ENCODE results near the gene ASPG. TPM values are rescaled to one million over a fixed set of nuclear protein-coding genes. Genes with fewer than 3 reads are reported as not detected.
A peak's percentile ranks its signal among the peaks of the same experiment; 100 is the strongest.

Gene ASPG
- polyA plus RNA-seq, 1 donor: 11.7 TPM

- Histone ChIP-seq H3K4me1 (ENCODE audit: control insufficient read depth, insufficient read depth, low read length) (peaks cover 10% of the 10 kb centered on the region), H3K9me3 (ENCODE audit: control insufficient read depth, low read depth, low read length) (peaks cover 14% of the 10 kb centered on the region), H3K36me3 (ENCODE audit: control insufficient read depth, insufficient read depth, low read length) (no peaks in the 10 kb centered on the region), H3K27me3 (ENCODE audit: control insufficient read depth, insufficient read depth, low read length) (peaks cover 59% of the 10 kb centered on the region), H3K4me3 (ENCODE audit: low read length) (no peak overlapping the region), H3K27ac (ENCODE audit: low read length) (no peak overlapping the region)
- no peak for DNase-seq
- WGBS (ENCODE audit: insufficient coverage, low lambda C conversion rate): no CpG with 5 or more reads among the region's 7 CpGs
Measured at GRCh38 chr14:104132981-104133380, 47.5 kb downstream of the ASPG start.

- H3K4me3 ChIP-seq (ENCODE audit: low read length): no peak overlapping the region
- H3K36me3 ChIP-seq (ENCODE audit: control insufficient read depth, insufficient read depth, low read length): no peaks in the 10 kb centered on the region
- no peak for DNase-seq
- peaks cover 61% of the 10 kb centered on the region for H3K27me3 ChIP-seq (ENCODE audit: control insufficient read depth, insufficient read depth, low read length)
- WGBS (ENCODE audit: insufficient coverage, low lambda C conversion rate): no CpG with 5 or more reads among the region's 9 CpGs
- H3K9me3 ChIP-seq (ENCODE audit: control insufficient read depth, low read depth, low read length): peaks cover 15% of the 10 kb centered on the region
- no peak overlapping the region for H3K27ac ChIP-seq (ENCODE audit: low read length)
- peaks cover 11% of the 10 kb centered on the region for H3K4me1 ChIP-seq (ENCODE audit: control insufficient read depth, insufficient read depth, low read length)
Measured at GRCh38 chr14:104133496-104133895, 48.0 kb downstream of the ASPG start.

GRCh38 chr14:104134061-104134965 lies 48.8 kb downstream of the ASPG start:
- Histone ChIP-seq H3K36me3 (ENCODE audit: control insufficient read depth, insufficient read depth, low read length) (no peaks in the 10 kb centered on the region), H3K27me3 (ENCODE audit: control insufficient read depth, insufficient read depth, low read length) (peaks cover 68% of the 10 kb centered on the region), H3K27ac (ENCODE audit: low read length) (no peak overlapping the region), H3K9me3 (ENCODE audit: control insufficient read depth, low read depth, low read length) (peaks cover 12% of the 10 kb centered on the region), H3K4me3 (ENCODE audit: low read length) (no peak overlapping the region), H3K4me1 (ENCODE audit: control insufficient read depth, insufficient read depth, low read length) (peaks cover 11% of the 10 kb centered on the region)
- DNase-seq: no peak
- WGBS (ENCODE audit: insufficient coverage, low lambda C conversion rate): no CpG with 5 or more reads among the region's 31 CpGs

GRCh38 chr14:104135121-104135903 lies 49.8 kb downstream of the ASPG start:
- peak in 1 of 2 donors; percentile 38 for DNase-seq
- WGBS (ENCODE audit: insufficient coverage, low lambda C conversion rate): no CpG with 5 or more reads among the region's 47 CpGs
- Histone ChIP-seq H3K27me3 (ENCODE audit: control insufficient read depth, insufficient read depth, low read length) (peaks cover 76% of the 10 kb centered on the region), H3K36me3 (ENCODE audit: control insufficient read depth, insufficient read depth, low read length) (no peaks in the 10 kb centered on the region), H3K27ac (ENCODE audit: low read length) (no peak overlapping the region), H3K9me3 (ENCODE audit: control insufficient read depth, low read depth, low read length) (peaks cover 12% of the 10 kb centered on the region), H3K4me1 (ENCODE audit: control insufficient read depth, insufficient read depth, low read length) (peaks cover 11% of the 10 kb centered on the region), H3K4me3 (ENCODE audit: low read length) (no peak overlapping the region)

- Histone ChIP-seq H3K27ac (ENCODE audit: low read length) (no peak overlapping the region), H3K36me3 (ENCODE audit: control insufficient read depth, insufficient read depth, low read length) (no peaks in the 10 kb centered on the region), H3K4me3 (ENCODE audit: low read length) (no peak overlapping the region), H3K9me3 (ENCODE audit: control insufficient read depth, low read depth, low read length) (peaks cover 12% of the 10 kb centered on the region), H3K27me3 (ENCODE audit: control insufficient read depth, insufficient read depth, low read length) (peaks cover 78% of the 10 kb centered on the region), H3K4me1 (ENCODE audit: control insufficient read depth, insufficient read depth, low read length) (peaks cover 11% of the 10 kb centered on the region)
- peak in 1 of 2 donors; percentile 22 for DNase-seq
- no CpG with 5 or more reads among the region's 78 CpGs for WGBS (ENCODE audit: insufficient coverage, low lambda C conversion rate)
Measured at GRCh38 chr14:104135904-104136471, 50.5 kb downstream of the ASPG start.

GRCh38 chr14:104136472-104137296 lies 51.2 kb downstream of the ASPG start:
- H3K4me3 ChIP-seq (ENCODE audit: low read length): peak overlapping the region; percentile 26
- H3K27me3 ChIP-seq (ENCODE audit: control insufficient read depth, insufficient read depth, low read length): peaks cover 71% of the 10 kb centered on the region
- DNase-seq: peak in 1 of 2 donors; percentile 26
- no peak overlapping the region for H3K27ac ChIP-seq (ENCODE audit: low read length)
- peaks cover 11% of the 10 kb centered on the region for H3K4me1 ChIP-seq (ENCODE audit: control insufficient read depth, insufficient read depth, low read length)
- WGBS (ENCODE audit: insufficient coverage, low lambda C conversion rate): no CpG with 5 or more reads among the region's 77 CpGs
- H3K9me3 ChIP-seq (ENCODE audit: control insufficient read depth, low read depth, low read length): peaks cover 12% of the 10 kb centered on the region
- H3K36me3 ChIP-seq (ENCODE audit: control insufficient read depth, insufficient read depth, low read length): no peaks in the 10 kb centered on the region

- Histone ChIP-seq H3K36me3 (ENCODE audit: control insufficient read depth, insufficient read depth, low read length) (no peaks in the 10 kb centered on the region), H3K4me3 (ENCODE audit: low read length) (peak overlapping the region; percentile 28), H3K27ac (ENCODE audit: low read length) (no peak overlapping the region), H3K4me1 (ENCODE audit: control insufficient read depth, insufficient read depth, low read length) (peaks cover 11% of the 10 kb centered on the region), H3K9me3 (ENCODE audit: control insufficient read depth, low read depth, low read length) (peaks cover 12% of the 10 kb centered on the region), H3K27me3 (ENCODE audit: control insufficient read depth, insufficient read depth, low read length) (peaks cover 67% of the 10 kb centered on the region)
- DNase-seq: peak in 1 of 2 donors; percentile 61
- 0% methylated on average over 3 of the region's 88 CpGs for WGBS (ENCODE audit: insufficient coverage, low lambda C conversion rate)
Measured at GRCh38 chr14:104137297-104138097, 52.0 kb downstream of the ASPG start.

- no peak within 1 kb of the TSS for H3K27ac ChIP-seq (ENCODE audit: low read length)
- peaks cover 11% of the 10 kb centered on the region for H3K4me1 ChIP-seq (ENCODE audit: control insufficient read depth, insufficient read depth, low read length)
- peaks cover 63% of the 10 kb centered on the region for H3K27me3 ChIP-seq (ENCODE audit: control insufficient read depth, insufficient read depth, low read length)
- WGBS (ENCODE audit: insufficient coverage, low lambda C conversion rate): no CpG with 5 or more reads among the region's 77 CpGs
- DNase-seq: peak in 1 of 2 donors; percentile 55
- peaks cover 12% of the 10 kb centered on the region for H3K9me3 ChIP-seq (ENCODE audit: control insufficient read depth, low read depth, low read length)
- peak within 1 kb of the TSS; percentile 30 for H3K4me3 ChIP-seq (ENCODE audit: low read length)
- H3K36me3 ChIP-seq (ENCODE audit: control insufficient read depth, insufficient read depth, low read length): no peaks in the 10 kb centered on the region
Measured at GRCh38 chr14:104138098-104138717, 52.7 kb downstream of the ASPG start, which contains the start of gene KIF26A. KIF26A (plus strand) TSS chr14:104138587; CDS start chr14:104138723, 136 bp downstream.

All from large intestine (tissue), 3 donors.